ENCODE measurements around the gene RIC8A.

DNA sequence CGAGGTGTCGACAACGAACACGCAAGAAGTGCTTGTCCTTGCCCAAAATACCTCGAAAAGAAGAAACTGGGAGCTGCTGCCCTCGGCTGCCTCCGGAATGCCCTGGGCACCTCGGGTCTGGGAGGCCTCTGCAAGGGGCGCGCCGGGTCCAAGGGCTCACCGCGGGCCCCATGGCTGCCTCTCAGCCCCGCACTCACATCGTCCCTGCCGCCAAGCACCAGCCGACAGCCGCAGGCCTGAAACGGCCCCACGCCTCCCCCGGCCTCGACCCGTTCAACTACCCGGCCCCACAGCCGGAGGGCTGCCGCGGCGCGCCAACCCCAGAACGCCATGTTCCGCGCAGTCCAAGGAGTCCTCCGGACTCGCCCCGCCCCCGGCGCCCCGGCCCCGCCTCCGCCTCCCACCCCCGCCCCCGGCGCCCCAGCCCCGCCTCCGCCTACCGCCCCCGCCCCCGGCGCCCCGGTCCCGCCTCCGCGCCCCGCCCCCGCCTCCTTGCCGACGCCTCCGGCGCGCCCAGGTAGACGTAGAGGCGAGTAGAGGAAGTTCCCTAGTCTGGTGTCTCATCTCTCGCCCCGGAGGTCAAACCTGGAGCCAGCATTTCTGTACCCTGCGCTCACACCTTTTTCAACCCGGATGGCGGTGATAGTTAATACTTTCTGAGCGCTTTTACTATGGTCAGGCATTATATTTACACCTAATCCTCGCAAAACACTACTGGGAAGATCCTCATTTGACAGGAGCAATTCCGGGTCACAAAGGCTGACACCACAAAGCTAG, 28.7 kb downstream of the RIC8A start, which contains the start of gene SIRT3:
- no peak; the same call in 1 of the 2 replicates for TF ChIP-seq ZNF20 (CRISPR knock-in tag; IDR thresholded peaks at IDR 0.05)
- TF ChIP-seq TAF1 (CRISPR knock-in tag; IDR thresholded peaks at IDR 0.05): peak; percentile 87
- no peak for TF ChIP-seq FOXA1 (IDR thresholded peaks at IDR 0.05)
- TF ChIP-seq FOXA1 (CRISPR knock-in tag; IDR thresholded peaks at IDR 0.05): no peak
- TF ChIP-seq, protein P1, sequence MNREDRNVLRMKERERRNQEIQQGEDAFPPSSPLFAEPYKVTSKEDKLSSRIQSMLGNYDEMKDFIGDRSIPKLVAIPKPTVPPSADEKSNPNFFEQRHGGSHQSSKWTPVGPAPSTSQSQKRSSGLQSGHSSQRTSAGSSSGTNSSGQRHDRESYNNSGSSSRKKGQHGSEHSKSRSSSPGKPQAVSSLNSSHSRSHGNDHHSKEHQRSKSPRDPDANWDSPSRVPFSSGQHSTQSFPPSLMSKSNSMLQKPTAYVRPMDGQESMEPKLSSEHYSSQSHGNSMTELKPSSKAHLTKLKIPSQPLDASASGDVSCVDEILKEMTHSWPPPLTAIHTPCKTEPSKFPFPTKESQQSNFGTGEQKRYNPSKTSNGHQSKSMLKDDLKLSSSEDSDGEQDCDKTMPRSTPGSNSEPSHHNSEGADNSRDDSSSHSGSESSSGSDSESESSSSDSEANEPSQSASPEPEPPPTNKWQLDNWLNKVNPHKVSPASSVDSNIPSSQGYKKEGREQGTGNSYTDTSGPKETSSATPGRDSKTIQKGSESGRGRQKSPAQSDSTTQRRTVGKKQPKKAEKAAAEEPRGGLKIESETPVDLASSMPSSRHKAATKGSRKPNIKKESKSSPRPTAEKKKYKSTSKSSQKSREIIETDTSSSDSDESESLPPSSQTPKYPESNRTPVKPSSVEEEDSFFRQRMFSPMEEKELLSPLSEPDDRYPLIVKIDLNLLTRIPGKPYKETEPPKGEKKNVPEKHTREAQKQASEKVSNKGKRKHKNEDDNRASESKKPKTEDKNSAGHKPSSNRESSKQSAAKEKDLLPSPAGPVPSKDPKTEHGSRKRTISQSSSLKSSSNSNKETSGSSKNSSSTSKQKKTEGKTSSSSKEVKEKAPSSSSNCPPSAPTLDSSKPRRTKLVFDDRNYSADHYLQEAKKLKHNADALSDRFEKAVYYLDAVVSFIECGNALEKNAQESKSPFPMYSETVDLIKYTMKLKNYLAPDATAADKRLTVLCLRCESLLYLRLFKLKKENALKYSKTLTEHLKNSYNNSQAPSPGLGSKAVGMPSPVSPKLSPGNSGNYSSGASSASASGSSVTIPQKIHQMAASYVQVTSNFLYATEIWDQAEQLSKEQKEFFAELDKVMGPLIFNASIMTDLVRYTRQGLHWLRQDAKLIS (CRISPR knock-in tag; IDR thresholded peaks at IDR 0.05): no peak
- TF ChIP-seq CREB1 (IDR thresholded peaks at IDR 0.05): no peak
- peak; percentile 67; the same call in 1 of the 2 replicates for TF ChIP-seq CREB1 (CRISPR knock-in tag; IDR thresholded peaks at IDR 0.05)
- TF ChIP-seq SRF (IDR thresholded peaks at IDR 0.05; ENCODE audit: low read depth, low read length): no peak
- TF ChIP-seq ZNF124 (CRISPR knock-in tag; IDR thresholded peaks at IDR 0.05): no peak
